RWPE2 (cell line): ENCODE results near the gene ZNF490.
A peak's percentile ranks its signal among the peaks of the same experiment; 100 is the strongest.

Experiments used
- ATAC-seq: fragments of 200-7000 bp; cut with Tn5 transposase; 3 replicates; pipeline ENCODE4 v1.9.1; 2021; ENCODE audit warnings: low read depth
- DNase-seq: peaks from one replicate; pipeline ENCODE4 v3.0.0-alpha.2; 2020; ENCODE audit warnings: low spot score
- H3K27ac ChIP-seq: fragments of 450-650 bp; 2 replicates; pipeline ENCODE4 v1.5.1; 2017; ENCODE audit warnings: mild to moderate bottlenecking; ENCODE audit not compliant: poor library complexity, severe bottlenecking
- H3K27me3 ChIP-seq: fragments of 250-450 bp; sonication (Bioruptor Pico); 2 replicates; pipeline ENCODE4 v1.5.1; 2021; ENCODE audit warnings: mild to moderate bottlenecking, moderate library complexity; ENCODE audit not compliant: insufficient read depth, poor library complexity, severe bottlenecking
- H3K36me3 ChIP-seq: fragments of 250-450 bp; sonication (Bioruptor Pico); 2 replicates; pipeline ENCODE4 v1.5.1; 2020; ENCODE audit warnings: low read depth, mild to moderate bottlenecking, moderate library complexity
- H3K4me1 ChIP-seq: fragments of 250-450 bp; sonication (Bioruptor Pico); 2 replicates; pipeline ENCODE4 v1.5.1; 2021; ENCODE audit warnings: mild to moderate bottlenecking, moderate library complexity; ENCODE audit not compliant: insufficient read depth, poor library complexity, severe bottlenecking
- H3K4me3 ChIP-seq: fragments of 250-450 bp; sonication (Bioruptor Pico); 2 replicates; pipeline ENCODE4 v1.5.1; 2021; ENCODE audit warnings: mild to moderate bottlenecking, moderate library complexity; ENCODE audit not compliant: severe bottlenecking
- H3K9me3 ChIP-seq: fragments of 250-450 bp; sonication (Bioruptor Pico); 2 replicates; pipeline ENCODE4 v1.5.1; 2021; ENCODE audit warnings: mild to moderate bottlenecking, moderate library complexity; ENCODE audit not compliant: severe bottlenecking
- CTCF ChIP-seq: fragments of 450-650 bp; IDR thresholded peaks from one replicate; pipeline ENCODE4 v1.5.1; 2017; ENCODE audit warnings: mild to moderate bottlenecking, moderate library complexity; ENCODE audit not compliant: poor library complexity, severe bottlenecking

ZNF490 gene

GRCh38 chr19:12544401-12544876, 66.2 kb downstream of the ZNF490 start:
- peaks cover 10% of the 10 kb centered on the region for H3K9me3 ChIP-seq
- no peak for DNase-seq
- H3K4me3 ChIP-seq: no peak overlapping the region
- no peaks in the 10 kb centered on the region for H3K27me3 ChIP-seq
- no peak overlapping the region for H3K27ac ChIP-seq
- no peak for TF ChIP-seq CTCF
- no peaks in the 10 kb centered on the region for H3K4me1 ChIP-seq
- H3K36me3 ChIP-seq: peaks cover 29% of the 10 kb centered on the region
- ATAC-seq: no peak

GRCh38 chr19:12543855-12544254, 66.8 kb downstream of the ZNF490 start:
- TF ChIP-seq CTCF: no peak
- DNase-seq: no peak
- peak; percentile 27; the same call in 1 of the 3 replicates for ATAC-seq
- Histone ChIP-seq H3K4me3 (no peak overlapping the region), H3K36me3 (peaks cover 27% of the 10 kb centered on the region), H3K27ac (no peak overlapping the region), H3K9me3 (peaks cover 12% of the 10 kb centered on the region), H3K4me1 (no peaks in the 10 kb centered on the region), H3K27me3 (no peaks in the 10 kb centered on the region)
